Inflammatory macrophage (primary cell): Measurements from ENCODE around the gene MRPL44.

Experiments used
- DNase-seq, 2 donors: peaks; one replicate each; pipeline ENCODE4 v3.0.0-alpha.2; 2020 to 2022
- total RNA-seq, 18 experiments: gene quantifications; one replicate each; lab custom pipeline; 2026; ENCODE audit warnings: mixed read lengths in 6 of 18, inconsistent platforms in 2 of 18; lab: John Stamatoyannopoulos, UW

MRPL44 gene
- total RNA-seq: 25.5 to 62.2 (median 45.7) reads per million in 18 experiments

GRCh38 chr2:223957092-223957851 lies at the start of gene MRPL44:
TSS of gene MRPL44 (plus strand) at chr2:223957463. CDS start at chr2:223957473, 10 bp downstream.
- DNase-seq: peak; percentile 99

- no peak for DNase-seq
These were observed 48.8 kb upstream of the MRPL44 start for GRCh38 chr2:223908304-223908998.

- peak in 1 of 2 donors; percentile 47 for DNase-seq
These were observed 48.1 kb upstream of the MRPL44 start for GRCh38 chr2:223909001-223909741.

GRCh38 chr2:223914324-223914723 lies 42.9 kb upstream of the MRPL44 start:
- peak; percentile 32 to 45 for DNase-seq

- DNase-seq: peak; percentile 66 to 88
These were observed 42.2 kb upstream of the MRPL44 start for GRCh38 chr2:223915071-223915470.

GRCh38 chr2:223916181-223916920 lies 40.9 kb upstream of the MRPL44 start:
- no peak for DNase-seq

GRCh38 chr2:223918671-223919134 lies 38.6 kb upstream of the MRPL44 start:
- DNase-seq: peak; percentile 82 to 84

- no peak for DNase-seq
These were observed 37.2 kb upstream of the MRPL44 start for GRCh38 chr2:223920109-223920508.

- DNase-seq: no peak
These were observed 36.1 kb upstream of the MRPL44 start for GRCh38 chr2:223921204-223921603.

- no peak for DNase-seq
These were observed 35.0 kb upstream of the MRPL44 start for GRCh38 chr2:223922308-223922707.

- no peak for DNase-seq
These were observed 33.3 kb upstream of the MRPL44 start for GRCh38 chr2:223923976-223924375.

GRCh38 chr2:223925106-223925505 lies 32.2 kb upstream of the MRPL44 start:
- peak; percentile 41 to 46 for DNase-seq

GRCh38 chr2:223928113-223929006 lies 28.9 kb upstream of the MRPL44 start:
- DNase-seq: no peak

GRCh38 chr2:223929571-223930102 lies 27.6 kb upstream of the MRPL44 start:
- DNase-seq: peak; percentile 33 to 36

- peak; percentile 63 to 75 for DNase-seq
These were observed 26.9 kb upstream of the MRPL44 start for GRCh38 chr2:223930103-223930976.

- DNase-seq: no peak
These were observed 24.2 kb upstream of the MRPL44 start for GRCh38 chr2:223932816-223933800.

- DNase-seq: no peak
These were observed 22.4 kb upstream of the MRPL44 start for GRCh38 chr2:223934870-223935269.

- DNase-seq: no peak
These were observed 21.7 kb upstream of the MRPL44 start for GRCh38 chr2:223935459-223936125.
